ENCODE results near the gene ZBTB9. TPM values are rescaled to one million over a fixed set of nuclear protein-coding genes. Genes with fewer than 3 reads are reported as not detected.
A peak's percentile ranks its signal among the peaks of the same experiment; 100 is the strongest.

Gene ZBTB9
- polyA plus RNA-seq, 2 of the 4 experiments (the other 2 are of a cell fraction) = 6.9 to 9.9 TPM

- DNase-seq (ENCODE audit: low read depth in 1 of 2, low spot score in 1 of 2) (no peak), ATAC-seq (no peak), FAIRE-seq (no peak)
- Histone ChIP-seq H3K4me2 (no peak overlapping the region), H3K27ac (no peak overlapping the region), H3K9me3 (no peaks in the 10 kb centered on the region), H3K4me3 (no peak overlapping the region), H3K4me1 (no peaks in the 10 kb centered on the region)
- ChIA-PET POLR2A (no interaction called here), CTCF (interaction anchor here (0.9 kb wide), 1 partner anchor 26 kb away, joined by 3 read pairs; no protein-coding TSS in a partner anchor)
- TF ChIP-seq NPAS2 (CRISPR knock-in tag; IDR thresholded peaks at IDR 0.05; ENCODE audit: borderline replicate concordance) (no peak), HDAC2 (IDR thresholded peaks at IDR 0.05) (no peak), JUN (IDR thresholded peaks at IDR 0.05) (no peak), MYC (IDR thresholded peaks at IDR 0.05; ENCODE audit: borderline replicate concordance, low read length) (no peak), ATOH8 (CRISPR knock-in tag; IDR thresholded peaks at IDR 0.05; ENCODE audit: low read depth) (no peak), NFE2L2 (conservative IDR thresholded peaks at IDR 0.05; ENCODE audit: low read length) (no peak), RCOR1 (IDR thresholded peaks at IDR 0.05; ENCODE audit: low read depth, low read length) (no peak), POLR2A (IDR thresholded peaks at IDR 0.05; ENCODE audit: low read length) (no peak), RARB (CRISPR knock-in tag; IDR thresholded peaks at IDR 0.05) (no peak), E2F6 (IDR thresholded peaks at IDR 0.05; ENCODE audit: borderline replicate concordance, low read depth) (no peak)
- TF ChIP-seq, protein P1, sequence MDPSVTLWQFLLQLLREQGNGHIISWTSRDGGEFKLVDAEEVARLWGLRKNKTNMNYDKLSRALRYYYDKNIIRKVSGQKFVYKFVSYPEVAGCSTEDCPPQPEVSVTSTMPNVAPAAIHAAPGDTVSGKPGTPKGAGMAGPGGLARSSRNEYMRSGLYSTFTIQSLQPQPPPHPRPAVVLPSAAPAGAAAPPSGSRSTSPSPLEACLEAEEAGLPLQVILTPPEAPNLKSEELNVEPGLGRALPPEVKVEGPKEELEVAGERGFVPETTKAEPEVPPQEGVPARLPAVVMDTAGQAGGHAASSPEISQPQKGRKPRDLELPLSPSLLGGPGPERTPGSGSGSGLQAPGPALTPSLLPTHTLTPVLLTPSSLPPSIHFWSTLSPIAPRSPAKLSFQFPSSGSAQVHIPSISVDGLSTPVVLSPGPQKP (IDR thresholded peaks at IDR 0.05; ENCODE audit: low read depth, low read length) = no peak
Observed at GRCh38 chr6:33504486-33504885, 50.1 kb downstream of the ZBTB9 start.

DNA sequence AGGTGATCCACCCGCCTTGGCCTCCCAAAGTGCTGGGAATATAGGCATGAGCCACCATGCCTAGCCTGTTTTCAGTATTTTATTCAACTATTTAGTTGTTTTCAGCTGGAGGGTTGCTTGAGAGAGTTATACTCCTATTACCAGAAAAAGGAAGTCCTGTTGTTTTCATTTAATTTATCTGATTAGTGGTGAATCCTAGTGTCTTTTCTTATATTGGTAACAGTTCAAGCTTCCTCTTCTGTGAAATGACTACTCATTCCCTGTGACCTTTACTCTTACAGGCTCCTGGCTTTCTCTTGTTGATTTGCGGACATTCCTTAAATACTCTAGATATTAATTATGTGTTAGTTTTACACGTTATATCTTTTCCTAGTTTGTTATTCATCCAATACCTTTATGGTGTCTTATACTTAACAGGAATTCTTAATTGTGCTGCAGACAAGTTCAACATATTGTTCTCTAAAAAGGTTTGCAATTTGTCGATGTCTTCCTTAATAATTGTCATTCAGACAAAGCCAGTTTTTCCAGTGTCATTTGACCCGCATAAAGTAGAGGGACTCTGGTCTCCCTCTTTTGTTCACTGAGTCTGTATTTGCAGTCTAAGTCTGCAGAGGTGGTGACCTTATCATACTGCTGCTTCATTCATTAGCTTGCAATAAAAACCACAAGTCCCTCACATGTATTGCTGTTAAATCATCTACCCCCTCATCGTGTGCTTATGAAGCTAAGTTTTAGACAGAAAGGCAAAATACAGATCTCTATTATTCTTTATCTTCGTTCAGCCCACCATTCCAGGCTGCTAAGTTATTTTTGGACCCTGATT, 51.4 kb downstream of the ZBTB9 start:
- FAIRE-seq (no peak), ATAC-seq (no peak), DNase-seq (ENCODE audit: low read depth in 1 of 2, low spot score in 1 of 2) (no peak)
- peak overlapping the region; percentile 1; the same call in 1 of the 3 replicates for H3K4me2 ChIP-seq
- H3K9me3 ChIP-seq = no peaks in the 10 kb centered on the region
- no peak for TF ChIP-seq POLR2AphosphoS2 (conservative IDR thresholded peaks at IDR 0.05; ENCODE audit: low read length)
- no peak for TF ChIP-seq ZFP36 (IDR thresholded peaks at IDR 0.05; ENCODE audit: borderline replicate concordance, partially characterized antibody)
- TF ChIP-seq JUNB (IDR thresholded peaks at IDR 0.05) = no peak
- no peak for TF ChIP-seq E2F6 (IDR thresholded peaks at IDR 0.05; ENCODE audit: borderline replicate concordance, low read depth)
- TF ChIP-seq CBX2 (IDR thresholded peaks at IDR 0.05; ENCODE audit: borderline replicate concordance, low read depth) = no peak
- no peak for TF ChIP-seq SMC3 (IDR thresholded peaks at IDR 0.05)
- no peak for TF ChIP-seq BHLHE40 (IDR thresholded peaks at IDR 0.05; ENCODE audit: low read depth, low read length)
- TF ChIP-seq, protein P2, sequence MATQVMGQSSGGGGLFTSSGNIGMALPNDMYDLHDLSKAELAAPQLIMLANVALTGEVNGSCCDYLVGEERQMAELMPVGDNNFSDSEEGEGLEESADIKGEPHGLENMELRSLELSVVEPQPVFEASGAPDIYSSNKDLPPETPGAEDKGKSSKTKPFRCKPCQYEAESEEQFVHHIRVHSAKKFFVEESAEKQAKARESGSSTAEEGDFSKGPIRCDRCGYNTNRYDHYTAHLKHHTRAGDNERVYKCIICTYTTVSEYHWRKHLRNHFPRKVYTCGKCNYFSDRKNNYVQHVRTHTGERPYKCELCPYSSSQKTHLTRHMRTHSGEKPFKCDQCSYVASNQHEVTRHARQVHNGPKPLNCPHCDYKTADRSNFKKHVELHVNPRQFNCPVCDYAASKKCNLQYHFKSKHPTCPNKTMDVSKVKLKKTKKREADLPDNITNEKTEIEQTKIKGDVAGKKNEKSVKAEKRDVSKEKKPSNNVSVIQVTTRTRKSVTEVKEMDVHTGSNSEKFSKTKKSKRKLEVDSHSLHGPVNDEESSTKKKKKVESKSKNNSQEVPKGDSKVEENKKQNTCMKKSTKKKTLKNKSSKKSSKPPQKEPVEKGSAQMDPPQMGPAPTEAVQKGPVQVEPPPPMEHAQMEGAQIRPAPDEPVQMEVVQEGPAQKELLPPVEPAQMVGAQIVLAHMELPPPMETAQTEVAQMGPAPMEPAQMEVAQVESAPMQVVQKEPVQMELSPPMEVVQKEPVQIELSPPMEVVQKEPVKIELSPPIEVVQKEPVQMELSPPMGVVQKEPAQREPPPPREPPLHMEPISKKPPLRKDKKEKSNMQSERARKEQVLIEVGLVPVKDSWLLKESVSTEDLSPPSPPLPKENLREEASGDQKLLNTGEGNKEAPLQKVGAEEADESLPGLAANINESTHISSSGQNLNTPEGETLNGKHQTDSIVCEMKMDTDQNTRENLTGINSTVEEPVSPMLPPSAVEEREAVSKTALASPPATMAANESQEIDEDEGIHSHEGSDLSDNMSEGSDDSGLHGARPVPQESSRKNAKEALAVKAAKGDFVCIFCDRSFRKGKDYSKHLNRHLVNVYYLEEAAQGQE (IDR thresholded peaks at IDR 0.05) = no peak
- no peak for TF ChIP-seq POLR2A (IDR thresholded peaks at IDR 0.05; ENCODE audit: low read length)
- no peak for TF ChIP-seq RCOR1 (IDR thresholded peaks at IDR 0.05; ENCODE audit: low read depth, low read length)
- no peak for TF ChIP-seq KDM1A (IDR thresholded peaks at IDR 0.05; ENCODE audit: low read depth)
- no peak for TF ChIP-seq MYC (IDR thresholded peaks at IDR 0.05; ENCODE audit: borderline replicate concordance, low read length)
- no peak for TF ChIP-seq ZNF302 (CRISPR knock-in tag; IDR thresholded peaks at IDR 0.05)
- no peak for TF ChIP-seq TFCP2L1 (CRISPR knock-in tag; IDR thresholded peaks at IDR 0.05)
- TF ChIP-seq NR3C1 (IDR thresholded peaks at IDR 0.05) = no peak
- no peak for TF ChIP-seq PHF8 (IDR thresholded peaks at IDR 0.05; ENCODE audit: borderline replicate concordance, low read depth)
- no peak for TF ChIP-seq RARB (CRISPR knock-in tag; IDR thresholded peaks at IDR 0.05)
- no peak for TF ChIP-seq HOXB13 (CRISPR knock-in tag; IDR thresholded peaks at IDR 0.05; ENCODE audit: low read depth)
- no peaks in the 10 kb centered on the region for H3K4me1 ChIP-seq
- WGBS (ENCODE audit: missing lambda C conversion rate) = 45% methylated on average over 7 of the region's 7 CpGs
- no peak overlapping the region for H3K4me3 ChIP-seq
- POLR2A ChIA-PET = no interaction called here
- CTCF ChIA-PET = interaction anchor here (0.7 to 1.3 kb wide), 2 partner anchors 9 to 80 kb away, joined by 3 to 4 read pairs; no protein-coding TSS in a partner anchor
- H3K27ac ChIP-seq = no peak overlapping the region

All from A549 (cell line).